GM19351 (cell line): Measurements from ENCODE around the gene BEND4.

Source experiments
- ATAC-seq: cut with Tn5 transposase; IDR thresholded peaks from one replicate; pipeline ENCODE4 v1.9.1; 2021; ENCODE audit warnings: mild to moderate bottlenecking, moderate library complexity; ENCODE audit not compliant: unreplicated experiment

The BEND4 gene

GRCh38 chr4:42112846-42113245 is 39.6 kb downstream of the BEND4 start:
- no peak for ATAC-seq

- ATAC-seq = no peak
Measured at GRCh38 chr4:42104521-42104920, 47.9 kb downstream of the BEND4 start.

GRCh38 chr4:42101446-42101975 is 50.9 kb downstream of the BEND4 start:
- no peak for ATAC-seq

GRCh38 chr4:42088386-42088785 is 64.1 kb downstream of the BEND4 start:
- ATAC-seq = no peak

GRCh38 chr4:42083816-42084215 is 68.6 kb downstream of the BEND4 start:
- no peak for ATAC-seq

- no peak for ATAC-seq
Measured at GRCh38 chr4:42080306-42080705, 72.1 kb downstream of the BEND4 start.

- ATAC-seq = peak; percentile 97
Measured at GRCh38 chr4:42078184-42078801, 74.2 kb downstream of the BEND4 start.

- no peak for ATAC-seq
Measured at GRCh38 chr4:42074294-42074693, 78.2 kb downstream of the BEND4 start.

GRCh38 chr4:42070463-42070862 is 82.0 kb downstream of the BEND4 start:
- no peak for ATAC-seq

GRCh38 chr4:42067264-42067663 is 85.2 kb downstream of the BEND4 start:
- ATAC-seq = no peak

GRCh38 chr4:42066402-42066801 is 86.1 kb downstream of the BEND4 start:
- no peak for ATAC-seq
